ENCODE measurements around the gene HYCC2. TPM values are rescaled to one million over a fixed set of nuclear protein-coding genes. Genes with fewer than 3 reads are reported as not detected.

The HYCC2 gene
- total and polyA plus RNA-seq, 7 experiments from 2014 or later: 20.8 to 38.3 (median 35.5) TPM

GRCh38 chr2:201116959-201117734 is 45.7 kb upstream of the HYCC2 start:
- peaks cover 0 to 2% (median 0%) of the 10 kb centered on the region in 5 donors for H3K27me3 Mint-ChIP-seq
- Histone ChIP-seq H3K36me3 (ENCODE audit: control insufficient read depth in 2 of 3, insufficient read depth in 3 of 3, low read length in 3 of 3) (peaks cover 0 to 8% (median 0%) of the 10 kb centered on the region in 3 experiments), H3K4me3 (ENCODE audit: low read length) (peak overlapping the region; percentile 87), H3K27me3 (ENCODE audit: control insufficient read depth in 2 of 2, insufficient read depth in 2 of 2, low read length in 2 of 2) (no peaks in the 10 kb centered on the region), H3K27ac (ENCODE audit: low read depth, low read length) (peak overlapping the region; percentile 93), H3K4me1 (ENCODE audit: control insufficient read depth in 2 of 2, insufficient read depth in 2 of 2, low read length in 2 of 2) (peaks cover 12 to 24% of the 10 kb centered on the region in 2 donors), H3K9me3 (ENCODE audit: control insufficient read depth in 2 of 3, low read length in 3 of 3) (no peaks in the 10 kb centered on the region)
- peaks cover 0 to 34% (median 3%) of the 10 kb centered on the region in 5 donors for H3K36me3 Mint-ChIP-seq
- peak; percentile 44 for ATAC-seq
- intact Hi-C loops (cut with micrococcal nuclease): loop anchor here (1.0 to 5.0 kb wide), 19 partner anchors 14 to 1150 kb away; partner anchors contain the start of genes BZW1 (in 2 of the 2), CLK1 (in 2 of the 2), NIF3L1 (in 2 of the 2) and PPIL3 (in 2 of the 2)
- ChIA-PET CTCF (interaction anchor here (0.8 to 5.7 kb wide), 12 partner anchors 16 to 404 kb away, joined by 3 to 68 read pairs (median 4); partner anchors contain the start of gene CASP10), POLR2A (interaction anchor here (0.6 to 5.8 kb wide), 40 partner anchors 10 to 1518 kb away, joined by 3 to 97 read pairs (median 6); partner anchors contain the start of genes BZW1, CASP10, CASP8 and CLK1)
- peak overlapping the region; percentile 90 to 100 (median 97) for H3K4me3 Mint-ChIP-seq
- peaks cover 0 to 2% (median 0%) of the 10 kb centered on the region in 11 donors for H3K9me3 Mint-ChIP-seq
- peak overlapping the region; percentile 90 to 100 (median 98) for H3K27ac Mint-ChIP-seq
- peaks cover 22 to 58% (median 44%) of the 10 kb centered on the region in 7 donors for H3K4me1 Mint-ChIP-seq
- peak in 7 of 9 donors; percentile 43 to 70 (median 64) for DNase-seq

- Mint-ChIP-seq H3K9me3 (peaks cover 0 to 2% (median 0%) of the 10 kb centered on the region in 11 donors), H3K27ac (peak within 1 kb of the TSS; percentile 90 to 100 (median 99)), H3K27me3 (peaks cover 0 to 2% (median 0%) of the 10 kb centered on the region in 5 donors), H3K4me1 (peaks cover 15 to 52% (median 38%) of the 10 kb centered on the region in 7 donors), H3K36me3 (peaks cover 0 to 28% (median 3%) of the 10 kb centered on the region in 5 donors), H3K4me3 (peak within 1 kb of the TSS; percentile 90 to 100 (median 97))
- POLR2A ChIA-PET: interaction anchor here (0.6 to 5.8 kb wide), 41 partner anchors 9 to 1519 kb away, joined by 3 to 97 read pairs (median 6); partner anchors contain the start of genes BZW1, CASP10, CLK1 and FAM117B
- CTCF ChIA-PET: interaction anchor here (0.8 to 5.7 kb wide), 4 partner anchors 43 to 116 kb away, joined by 3 to 68 read pairs (median 6); no protein-coding TSS in a partner anchor
- Histone ChIP-seq H3K9me3 (ENCODE audit: control insufficient read depth in 2 of 3, low read length in 3 of 3) (no peaks in the 10 kb centered on the region), H3K27ac (ENCODE audit: low read depth, low read length) (peak within 1 kb of the TSS; percentile 93), H3K4me1 (ENCODE audit: control insufficient read depth in 2 of 2, insufficient read depth in 2 of 2, low read length in 2 of 2) (peaks cover 6 to 17% of the 10 kb centered on the region in 2 donors), H3K4me3 (ENCODE audit: low read length) (peak within 1 kb of the TSS; percentile 87), H3K36me3 (ENCODE audit: control insufficient read depth in 2 of 3, insufficient read depth in 3 of 3, low read length in 3 of 3) (peaks cover 0 to 8% (median 0%) of the 10 kb centered on the region in 3 experiments), H3K27me3 (ENCODE audit: control insufficient read depth in 2 of 2, insufficient read depth in 2 of 2, low read length in 2 of 2) (no peaks in the 10 kb centered on the region)
- intact Hi-C loops (cut with micrococcal nuclease): loop anchor here (1.0 to 5.0 kb wide), 15 partner anchors 14 to 1151 kb away; partner anchors contain the start of genes NIF3L1 (in 2 of the 2), PPIL3 (in 2 of the 2), ALS2 (in 1 of the 2) and BZW1 (in 1 of the 2)
- DNase-seq (peak; percentile 59 to 89 (median 78)), ATAC-seq (peak; percentile 60)
Measured at GRCh38 chr2:201116115-201116958, 44.9 kb upstream of the HYCC2 start, which contains the start of gene CFLAR. CFLAR (plus strand) TSS chr2:201116164; CDS start chr2:201129866, 13,702 bp downstream.

GRCh38 chr2:201114846-201115245 is 43.4 kb upstream of the HYCC2 start:
- H3K27ac ChIP-seq (ENCODE audit: low read depth, low read length): no peak overlapping the region
- no peak for DNase-seq
- H3K9me3 Mint-ChIP-seq: peaks cover 0 to 2% (median 0%) of the 10 kb centered on the region in 11 donors
- H3K4me3 Mint-ChIP-seq: peak overlapping the region; percentile 90 to 100 (median 97)
- peaks cover 0 to 8% (median 0%) of the 10 kb centered on the region in 3 experiments for H3K36me3 ChIP-seq (ENCODE audit: control insufficient read depth in 2 of 3, insufficient read depth in 3 of 3, low read length in 3 of 3)
- ChIA-PET POLR2A (interaction anchor here (0.6 to 5.8 kb wide), 17 partner anchors 8 to 251 kb away, joined by 3 to 97 read pairs (median 5); partner anchors contain the start of genes CASP10, CLK1, HYCC2 and NDUFB3), CTCF (interaction anchor here (0.9 to 1.8 kb wide), 4 partner anchors 41 to 118 kb away, joined by 3 to 8 read pairs (median 6); no protein-coding TSS in a partner anchor)
- H3K4me1 Mint-ChIP-seq: peaks cover 5 to 38% (median 29%) of the 10 kb centered on the region in 7 donors
- H3K27me3 Mint-ChIP-seq: peaks cover 0 to 2% (median 0%) of the 10 kb centered on the region in 5 donors
- peaks cover 0 to 19% (median 3%) of the 10 kb centered on the region in 5 donors for H3K36me3 Mint-ChIP-seq
- peaks cover 6 to 13% of the 10 kb centered on the region in 2 donors for H3K4me1 ChIP-seq (ENCODE audit: control insufficient read depth in 2 of 2, insufficient read depth in 2 of 2, low read length in 2 of 2)
- H3K27ac Mint-ChIP-seq: peak overlapping the region; percentile 90 to 100 (median 99)
- H3K27me3 ChIP-seq (ENCODE audit: control insufficient read depth in 2 of 2, insufficient read depth in 2 of 2, low read length in 2 of 2): no peaks in the 10 kb centered on the region
- no peaks in the 10 kb centered on the region for H3K9me3 ChIP-seq (ENCODE audit: control insufficient read depth in 2 of 3, low read length in 3 of 3)
- intact Hi-C loops (cut with micrococcal nuclease): loop anchor here (5.0 kb wide), 4 partner anchors 337 to 1152 kb away; partner anchors contain the start of genes ALS2 (in 1 of the 2), FZD7 (in 1 of the 2), NOP58 (in 1 of the 2) and STRADB (in 1 of the 2)
- H3K4me3 ChIP-seq (ENCODE audit: low read length): no peak overlapping the region
- ATAC-seq: no peak

- no peaks in the 10 kb centered on the region for H3K9me3 ChIP-seq (ENCODE audit: control insufficient read depth in 2 of 3, low read length in 3 of 3)
- ChIA-PET CTCF (interaction anchor here (0.9 to 1.8 kb wide), 4 partner anchors 41 to 118 kb away, joined by 3 to 8 read pairs (median 6); no protein-coding TSS in a partner anchor), POLR2A (interaction anchor here (0.7 to 5.8 kb wide), 7 partner anchors 8 to 250 kb away, joined by 3 to 97 read pairs (median 18); partner anchors contain the start of genes CLK1, HYCC2 and NDUFB3)
- peak overlapping the region; percentile 90 to 100 (median 99) for H3K27ac Mint-ChIP-seq
- H3K4me3 ChIP-seq (ENCODE audit: low read length): no peak overlapping the region
- peaks cover 0 to 8% (median 0%) of the 10 kb centered on the region in 3 experiments for H3K36me3 ChIP-seq (ENCODE audit: control insufficient read depth in 2 of 3, insufficient read depth in 3 of 3, low read length in 3 of 3)
- H3K27me3 ChIP-seq (ENCODE audit: control insufficient read depth in 2 of 2, insufficient read depth in 2 of 2, low read length in 2 of 2): no peaks in the 10 kb centered on the region
- peaks cover 0 to 17% (median 3%) of the 10 kb centered on the region in 5 donors for H3K36me3 Mint-ChIP-seq
- peaks cover 6 to 13% of the 10 kb centered on the region in 2 donors for H3K4me1 ChIP-seq (ENCODE audit: control insufficient read depth in 2 of 2, insufficient read depth in 2 of 2, low read length in 2 of 2)
- intact Hi-C loops (cut with micrococcal nuclease): no loop called here
- peaks cover 0 to 2% (median 0%) of the 10 kb centered on the region in 5 donors for H3K27me3 Mint-ChIP-seq
- H3K4me1 Mint-ChIP-seq: peaks cover 5 to 34% (median 27%) of the 10 kb centered on the region in 7 donors
- no peak for ATAC-seq
- no peak overlapping the region for H3K27ac ChIP-seq (ENCODE audit: low read depth, low read length)
- DNase-seq: no peak
- H3K4me3 Mint-ChIP-seq: peak overlapping the region; percentile 90 to 100 (median 97)
- H3K9me3 Mint-ChIP-seq: peaks cover 0 to 2% (median 0%) of the 10 kb centered on the region in 11 donors
Measured at GRCh38 chr2:201114350-201114749, 42.9 kb upstream of the HYCC2 start.

GRCh38 chr2:201111096-201111495 is 39.6 kb upstream of the HYCC2 start:
- ChIA-PET POLR2A (interaction anchor here (0.8 to 1.5 kb wide), 3 partner anchors 15 to 222 kb away, joined by 3 to 4 read pairs (median 4); partner anchors contain the start of gene NIF3L1), CTCF (interaction anchor here (0.7 kb wide), 1 partner anchor 82 kb away, joined by 4 read pairs; no protein-coding TSS in a partner anchor)
- H3K4me3 Mint-ChIP-seq: peak overlapping the region in 1 of 10 donors; percentile 9
- H3K27ac Mint-ChIP-seq: peak overlapping the region in 2 of 9 donors; percentile 25 to 47
- peaks cover 0 to 2% (median 0%) of the 10 kb centered on the region in 11 donors for H3K9me3 Mint-ChIP-seq
- H3K27me3 Mint-ChIP-seq: no peaks in the 10 kb centered on the region
- no peaks in the 10 kb centered on the region for H3K9me3 ChIP-seq (ENCODE audit: control insufficient read depth in 2 of 3, low read length in 3 of 3)
- H3K27me3 ChIP-seq (ENCODE audit: control insufficient read depth in 2 of 2, insufficient read depth in 2 of 2, low read length in 2 of 2): no peaks in the 10 kb centered on the region
- peaks cover 0 to 1% (median 0%) of the 10 kb centered on the region in 3 experiments for H3K36me3 ChIP-seq (ENCODE audit: control insufficient read depth in 2 of 3, insufficient read depth in 3 of 3, low read length in 3 of 3)
- H3K4me1 Mint-ChIP-seq: peaks cover 5 to 31% (median 22%) of the 10 kb centered on the region in 7 donors
- H3K36me3 Mint-ChIP-seq: peaks cover 5 to 15% (median 10%) of the 10 kb centered on the region in 5 donors
- H3K27ac ChIP-seq (ENCODE audit: low read depth, low read length): no peak overlapping the region
- peaks cover 5 to 6% of the 10 kb centered on the region in 2 donors for H3K4me1 ChIP-seq (ENCODE audit: control insufficient read depth in 2 of 2, insufficient read depth in 2 of 2, low read length in 2 of 2)
- ATAC-seq: no peak
- no peak for DNase-seq
- H3K4me3 ChIP-seq (ENCODE audit: low read length): no peak overlapping the region
- intact Hi-C loops (cut with micrococcal nuclease): no loop called here
